Endometrial microvascular endothelial cells (primary cell): Measurements from ENCODE around the gene CFAP46. TPM values are rescaled to one million over a fixed set of nuclear protein-coding genes. Genes with fewer than 3 reads are reported as not detected.
"Not testable (repeated sequence)": the region's sequence is repeated elsewhere in the genome, so short reads cannot be mapped to it uniquely, and the experiment has no call there.

ENCODE experiments used
- in situ Hi-C: cut with HindIII; loops from 2 replicates; pipeline ENCODE4 v1.10.0; 2017; ENCODE audit warnings: low sequenced_read_pairs, low pct_unique_long_range_greater_than_20kb; ENCODE audit errors: inconsistent ontology term
- total RNA-seq: library from RNA; depleted of rRNA; stranded (reverse); fragments of >200 nt; gene quantifications from one replicate; pipeline ENCODE4 v1.2.3, GENCODE V29; 2015; ENCODE audit errors: inconsistent ontology term

Gene CFAP46
- total RNA-seq, 1 donor from 2014 or later: 0.09 TPM

DNA sequence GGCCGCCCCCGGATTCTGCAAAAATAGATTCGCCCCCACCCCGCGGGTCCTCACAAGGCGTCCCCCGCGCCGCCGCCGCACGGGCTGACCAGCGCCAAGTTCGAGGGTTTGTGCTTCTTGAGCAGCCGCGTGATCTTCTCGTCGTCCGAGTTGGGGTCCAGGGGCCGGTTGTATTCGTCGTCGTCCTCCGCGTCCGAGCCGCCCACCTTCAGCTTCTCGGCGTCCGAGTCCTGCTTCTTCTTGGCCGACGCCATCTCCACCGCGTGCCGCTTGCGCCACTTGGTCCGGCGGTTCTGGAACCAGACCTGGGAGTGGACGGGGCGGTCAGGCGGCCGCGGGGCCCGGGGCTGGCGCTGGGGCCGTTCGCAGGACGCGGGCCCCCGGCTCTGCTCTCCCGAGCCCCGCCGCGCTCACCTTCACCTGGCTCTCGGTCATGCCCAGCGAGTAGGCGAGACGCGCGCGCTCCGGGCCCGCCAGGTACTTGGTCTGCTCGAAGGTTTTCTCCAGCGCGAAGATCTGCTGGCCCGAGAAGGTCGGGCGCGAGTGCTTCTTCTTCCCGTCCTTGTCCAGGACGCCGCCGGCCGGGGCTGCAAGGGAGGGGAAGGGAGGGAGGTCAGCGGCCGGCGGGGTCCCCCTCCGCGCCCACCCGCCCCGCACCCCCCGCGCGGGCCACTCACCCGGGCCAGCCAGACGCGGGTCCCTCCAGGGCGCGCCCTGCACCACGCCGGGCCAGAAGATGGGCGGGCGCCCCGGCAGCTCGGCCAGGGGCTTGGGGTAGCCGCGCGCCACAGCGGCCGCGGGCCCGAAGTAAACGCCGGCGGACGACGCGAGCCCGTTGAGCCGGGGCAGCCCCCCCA lies 157.3 kb downstream of the CFAP46 start:
- in situ Hi-C loops: no loop called here

DNA sequence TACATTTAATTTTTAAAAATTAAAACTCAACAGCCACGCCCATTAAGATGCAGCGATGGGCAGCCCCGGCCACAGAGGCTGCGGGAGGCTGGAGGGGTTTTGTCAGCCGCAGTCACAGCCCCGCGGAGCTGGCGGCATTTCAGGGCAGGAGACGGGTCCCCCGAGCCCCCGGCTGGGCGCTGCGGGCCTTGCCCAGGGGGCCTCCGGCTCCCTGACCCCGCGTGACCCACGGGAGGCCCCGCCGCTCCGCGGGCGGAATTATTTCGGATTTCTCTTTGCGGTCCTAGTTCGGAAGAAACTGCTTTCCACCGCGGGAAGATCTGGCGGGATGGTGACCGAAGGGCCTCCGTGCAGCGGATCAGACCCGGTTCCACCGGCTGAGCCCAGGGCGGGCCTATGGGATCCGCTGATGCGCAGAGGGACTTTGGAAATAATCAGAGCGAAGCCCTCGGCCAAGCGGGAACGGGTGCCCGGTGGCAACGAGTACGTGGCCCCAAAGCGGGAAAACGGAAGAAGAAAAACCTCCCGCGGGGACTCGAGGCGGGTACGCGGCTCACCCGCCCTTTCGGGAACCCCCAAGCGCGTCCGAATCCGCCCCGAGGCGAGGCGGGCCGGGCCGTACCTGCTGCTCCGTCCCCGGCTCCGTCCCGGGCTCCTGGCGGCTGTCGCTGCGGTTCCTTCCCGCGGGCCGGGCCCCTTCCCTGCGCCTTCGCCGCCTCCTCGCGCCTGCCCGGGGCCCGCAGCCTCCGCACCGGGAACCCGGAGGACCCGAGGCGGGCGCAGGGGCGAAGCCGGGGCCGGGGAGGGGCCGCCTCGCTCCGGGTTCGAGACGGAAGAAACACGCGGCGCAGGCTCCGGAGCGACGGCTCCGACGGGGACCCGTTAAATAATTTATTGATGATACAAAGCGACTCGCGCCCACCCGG lies 158.2 kb downstream of the CFAP46 start:
- in situ Hi-C loops: no loop called here

- in situ Hi-C loops: no loop called here
Measured at GRCh38 chr10:132783165-132783939, 159.0 kb downstream of the CFAP46 start.

GRCh38 chr10:132781556-132781955 lies 160.8 kb downstream of the CFAP46 start:
- in situ Hi-C loops: no loop called here

DNA sequence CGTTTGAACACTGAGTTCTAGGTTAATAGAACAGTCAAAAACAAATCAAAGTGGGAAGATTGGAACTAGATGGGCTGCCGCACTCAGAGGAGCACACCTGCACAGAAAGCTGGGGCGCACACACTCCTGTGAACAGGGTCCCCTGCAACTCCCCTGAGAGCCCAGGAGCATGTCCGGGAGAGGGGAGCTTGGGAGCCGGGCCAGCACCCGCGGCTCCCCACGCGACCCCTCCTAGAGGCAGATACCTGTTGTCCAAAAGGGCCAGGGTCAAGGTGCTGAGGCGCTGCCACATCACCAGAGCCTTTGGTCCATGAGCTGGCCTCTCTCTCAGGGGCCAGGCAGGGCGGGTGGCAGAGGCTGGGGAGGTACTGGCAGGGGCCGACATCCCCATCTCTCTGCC lies 162.0 kb downstream of the CFAP46 start:
- in situ Hi-C loops: no loop called here

DNA sequence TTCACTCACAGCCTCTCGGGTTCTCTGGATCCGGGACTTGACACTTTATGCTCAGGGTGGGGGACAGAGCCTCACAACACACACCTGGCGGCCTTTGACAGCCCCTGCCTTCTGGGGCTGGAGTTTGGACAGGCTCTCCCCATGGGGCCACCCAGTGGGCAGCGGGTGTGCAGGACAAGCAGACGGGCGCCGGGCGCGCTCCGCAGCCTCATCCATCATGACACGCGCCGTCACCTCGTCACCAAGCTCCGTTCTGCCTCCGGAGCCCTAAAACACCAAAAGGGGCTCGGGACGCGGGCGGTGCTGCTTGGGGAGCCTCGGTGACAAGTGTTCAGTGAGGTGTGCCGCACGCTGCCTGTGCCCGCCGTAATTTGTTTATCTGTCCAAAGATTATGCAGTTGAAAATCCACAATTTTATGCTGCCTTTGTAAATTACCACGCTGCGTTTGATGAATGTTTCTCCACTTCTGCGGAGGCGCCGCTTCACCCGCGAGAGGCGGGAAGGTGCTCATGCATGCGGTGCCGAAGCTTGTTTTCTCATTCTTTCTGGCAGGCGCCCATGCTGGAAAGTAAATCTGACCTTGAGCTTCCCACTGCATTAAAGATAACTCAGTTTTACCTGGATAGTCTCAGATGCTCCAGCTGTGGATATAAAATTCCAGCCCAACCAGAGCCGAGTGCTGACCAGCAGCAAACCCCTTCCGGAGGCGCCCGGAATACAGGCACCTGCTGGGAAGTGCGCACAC lies 162.6 kb downstream of the CFAP46 start:
- in situ Hi-C loops: no loop called here

DNA sequence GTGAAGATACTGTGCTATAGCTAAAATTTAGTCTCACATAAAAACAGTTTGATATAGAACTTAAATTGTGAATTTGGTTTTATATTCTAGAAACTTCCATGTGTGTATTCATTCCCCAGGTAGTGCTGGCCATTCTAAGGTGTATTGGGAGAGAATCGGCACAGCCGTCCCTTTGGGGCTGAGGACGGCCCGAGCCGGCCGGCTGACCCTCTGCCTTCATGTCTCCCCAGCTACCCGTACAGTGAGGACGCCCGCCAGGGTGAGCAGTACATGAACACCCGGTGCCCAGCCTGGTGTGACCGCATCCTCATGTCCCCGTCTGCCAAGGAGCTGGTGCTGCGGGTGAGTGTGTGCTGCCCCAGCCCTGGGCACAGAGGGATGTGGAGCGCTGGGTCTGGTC lies 164.9 kb downstream of the CFAP46 start:
- in situ Hi-C loops: no loop called here

DNA sequence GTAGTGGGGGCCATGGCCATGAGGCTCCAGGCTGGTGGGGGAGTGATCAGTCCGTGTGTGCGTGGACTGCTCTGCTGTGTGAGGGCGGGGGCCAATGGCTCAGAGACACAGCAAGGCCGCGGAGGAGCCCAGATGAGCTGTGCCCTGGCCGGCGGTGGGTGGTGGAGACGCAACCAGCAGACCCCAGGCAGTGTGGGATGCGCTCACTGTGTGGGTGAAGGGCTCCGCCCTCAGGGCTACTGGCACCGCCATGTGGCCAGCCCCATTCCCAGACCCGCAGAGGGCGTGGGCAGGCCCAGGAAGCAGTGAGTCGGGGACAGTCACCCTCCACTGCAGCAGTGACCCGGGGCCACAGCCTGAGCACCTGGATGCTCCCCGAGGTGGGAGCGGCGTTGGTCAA lies 165.5 kb downstream of the CFAP46 start:
- in situ Hi-C loops: no loop called here

GRCh38 chr10:132776186-132776585 lies 166.2 kb downstream of the CFAP46 start:
- in situ Hi-C loops: no loop called here

- in situ Hi-C loops: no loop called here
Measured at GRCh38 chr10:132774902-132775863, 167.2 kb downstream of the CFAP46 start.

GRCh38 chr10:132774181-132774901 lies 168.0 kb downstream of the CFAP46 start:
- in situ Hi-C loops: no loop called here

- in situ Hi-C loops: not testable (repeated sequence)
Measured at GRCh38 chr10:132772816-132773215, 169.6 kb downstream of the CFAP46 start.

- in situ Hi-C loops: no loop called here
Measured at GRCh38 chr10:132770061-132771021, 172.0 kb downstream of the CFAP46 start.

DNA sequence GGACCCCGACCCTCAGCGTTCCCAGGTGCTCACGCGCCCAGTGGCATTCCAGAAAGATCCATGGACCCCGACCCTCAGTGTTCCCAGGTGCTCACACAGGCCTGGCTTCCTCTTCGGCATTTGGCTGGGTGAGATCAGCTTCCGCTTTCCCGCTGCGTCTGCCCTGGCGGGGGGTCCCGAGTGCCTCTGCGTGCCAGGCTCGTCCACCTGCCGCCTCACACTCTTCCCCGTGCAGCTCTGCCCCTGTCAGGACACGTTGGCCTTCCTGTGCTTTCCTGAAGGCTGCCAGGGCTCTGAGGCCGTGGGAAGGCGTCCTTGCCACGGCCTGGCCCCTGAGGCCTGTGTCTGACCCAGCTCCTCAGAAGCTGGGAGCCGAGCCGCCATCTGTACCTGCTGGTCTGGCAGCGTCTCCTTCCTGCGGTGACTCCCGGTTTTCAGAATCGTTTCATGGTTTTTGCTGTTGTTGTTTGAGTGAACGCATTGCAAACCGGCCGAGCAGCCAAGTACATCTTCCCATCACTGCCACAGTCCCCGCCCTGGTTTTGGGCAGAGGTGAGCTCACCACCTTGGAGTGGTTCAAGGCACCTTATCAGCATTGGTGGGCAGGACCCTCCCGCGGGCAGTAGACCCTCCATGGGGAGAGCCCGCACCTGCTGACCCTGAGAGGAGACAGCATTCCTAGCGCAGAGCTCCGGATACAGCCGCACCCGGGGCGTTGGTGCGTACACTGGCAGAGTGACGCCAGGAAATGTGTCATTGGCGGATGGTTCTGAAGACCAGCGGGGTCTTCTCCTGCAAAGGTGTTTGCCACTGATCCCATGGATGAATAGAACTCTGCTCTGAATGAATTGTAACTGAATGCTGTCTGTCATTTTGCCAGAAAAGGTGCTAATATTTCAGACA lies 173.8 kb downstream of the CFAP46 start:
- in situ Hi-C loops: no loop called here

DNA sequence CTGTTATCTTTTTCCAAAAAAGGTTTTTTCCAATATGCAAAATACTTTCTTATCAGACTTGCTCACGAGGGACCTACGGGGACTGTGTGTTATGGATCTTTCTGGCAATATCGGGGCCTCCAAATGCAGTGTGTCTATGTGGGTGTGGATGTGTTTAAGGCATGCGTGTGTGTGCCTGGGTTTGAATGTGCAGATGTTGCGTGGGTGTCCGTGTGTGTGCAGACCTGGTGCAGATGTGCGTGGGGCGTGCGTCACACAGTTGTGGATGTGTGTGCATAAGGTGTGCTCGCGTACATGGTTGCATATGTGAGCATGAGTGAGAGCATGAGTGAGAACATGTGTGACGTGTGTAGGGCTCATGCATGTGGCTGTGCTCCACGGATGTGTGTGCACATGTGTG lies 176.1 kb downstream of the CFAP46 start:
- in situ Hi-C loops: no loop called here
